Thymus (tissue), 11 donors: ENCODE data around the gene OCRL. TPM values are rescaled to one million over a fixed set of nuclear protein-coding genes. Genes with fewer than 3 reads are reported as not detected.

ENCODE experiments used
- DNase-seq, 9 donors: peaks; one replicate each; pipeline ENCODE4 v3.0.0-alpha.2; 2013; ENCODE audit warnings: low spot score in 9 of 9, low read depth in 6 of 9, missing footprints in 1 of 9
- H3K27ac ChIP-seq, 2 donors: one replicate each; pipeline ENCODE4 v1.5.1; 2013; ENCODE audit warnings: control low read depth in 1 of 2, low read depth in 1 of 2, low read length in 1 of 2, mild to moderate bottlenecking in 1 of 2, moderate library complexity in 1 of 2
- H3K27me3 ChIP-seq, 2 donors: one replicate each; pipeline ENCODE4 v1.5.1; 2013; ENCODE audit warnings: low read length in 1 of 2; ENCODE audit not compliant: control insufficient read depth in 2 of 2, insufficient read depth in 1 of 2
- H3K36me3 ChIP-seq, 2 donors: one replicate each; pipeline ENCODE4 v1.5.1; 2013; ENCODE audit warnings: low read length in 1 of 2, mild to moderate bottlenecking in 1 of 2, moderate library complexity in 1 of 2; ENCODE audit not compliant: control insufficient read depth in 2 of 2, insufficient read depth in 2 of 2
- H3K4me1 ChIP-seq, 2 donors: one replicate each; pipeline ENCODE4 v1.5.1; 2013; ENCODE audit warnings: low read length in 2 of 2; ENCODE audit not compliant: control insufficient read depth in 2 of 2, insufficient read depth in 2 of 2
- H3K4me3 ChIP-seq, 2 donors: one replicate each; pipeline ENCODE4 v1.5.1; 2013; ENCODE audit warnings: low read length in 2 of 2, control low read depth in 1 of 2, mild to moderate bottlenecking in 1 of 2
- H3K9me3 ChIP-seq, 2 donors: one replicate each; pipeline ENCODE4 v1.5.1; 2013; ENCODE audit warnings: low read length in 1 of 2, mild to moderate bottlenecking in 1 of 2; ENCODE audit not compliant: control insufficient read depth in 2 of 2, insufficient read depth in 1 of 2
- WGBS: extraction: QIAGEN DNeasy Blood & Tissue Kit; methylation state at CpG from one replicate; pipeline ENCODE4 v1.1.7; 2013; 5-methylcytosine and 5-hydroxymethylcytosine counted together
- polyA plus RNA-seq: library from polyadenylated mRNA; stranded (reverse); fragments of 200-250 nt; gene quantifications from one replicate; pipeline ENCODE4 v1.2.3, GENCODE V29; 2013
- total RNA-seq: library from RNA; stranded (reverse); fragments of 120-200 nt; gene quantifications from one replicate; pipeline ENCODE4 v1.2.4, GENCODE V29; 2013
- donor health status: healthy.

The OCRL gene
- total and polyA plus RNA-seq, 2 donors, result 3.5 to 8.2 TPM

- no peaks in the 10 kb centered on the region for H3K9me3 ChIP-seq
- no peak overlapping the region for H3K4me3 ChIP-seq
- 100% methylated on average over 1 of the region's 1 CpG for WGBS
- H3K27me3 ChIP-seq, result no peaks in the 10 kb centered on the region
- H3K36me3 ChIP-seq, result no peaks in the 10 kb centered on the region
- peak in 1 of 9 donors; percentile 32 for DNase-seq
- H3K4me1 ChIP-seq, result peaks cover 3 to 16% of the 10 kb centered on the region in 2 donors
- H3K27ac ChIP-seq, result no peak overlapping the region
Measured at GRCh38 chrX:129609395-129609794, 69.3 kb downstream of the OCRL start.

GRCh38 chrX:129612396-129612795, 72.3 kb downstream of the OCRL start:
- H3K27ac ChIP-seq, result no peak overlapping the region
- H3K9me3 ChIP-seq, result no peaks in the 10 kb centered on the region
- WGBS, result 98% methylated on average over 2 of the region's 2 CpGs

GRCh38 chrX:129613596-129613995, 73.5 kb downstream of the OCRL start:
- H3K27ac ChIP-seq, result no peak overlapping the region
- no peaks in the 10 kb centered on the region for H3K36me3 ChIP-seq
- H3K4me3 ChIP-seq, result no peak overlapping the region
- no peaks in the 10 kb centered on the region for H3K27me3 ChIP-seq
- DNase-seq, result no peak
- peaks cover 0 to 9% of the 10 kb centered on the region in 2 donors for H3K4me1 ChIP-seq
- H3K9me3 ChIP-seq, result no peaks in the 10 kb centered on the region

More at GRCh38 chrX:129612396-129612795, 72.3 kb downstream of the OCRL start:
- Histone ChIP-seq H3K4me1 (peaks cover 0 to 8% of the 10 kb centered on the region in 2 donors), H3K36me3 (no peaks in the 10 kb centered on the region), H3K27me3 (no peaks in the 10 kb centered on the region), H3K4me3 (no peak overlapping the region)
- no peak for DNase-seq

GRCh38 chrX:129614481-129615255, 74.6 kb downstream of the OCRL start:
- Histone ChIP-seq H3K4me1 (peaks cover 0 to 9% of the 10 kb centered on the region in 2 donors), H3K9me3 (no peaks in the 10 kb centered on the region), H3K4me3 (no peak overlapping the region), H3K27me3 (no peaks in the 10 kb centered on the region), H3K27ac (no peak overlapping the region), H3K36me3 (no peaks in the 10 kb centered on the region)
- DNase-seq, result no peak
- 71% methylated on average over 5 of the region's 5 CpGs for WGBS

- Histone ChIP-seq H3K4me3 (no peak overlapping the region), H3K36me3 (no peaks in the 10 kb centered on the region), H3K27me3 (no peaks in the 10 kb centered on the region), H3K4me1 (peaks cover 4 to 21% of the 10 kb centered on the region in 2 donors), H3K9me3 (no peaks in the 10 kb centered on the region), H3K27ac (no peak overlapping the region)
- WGBS, result 96% methylated on average over 6 of the region's 6 CpGs
- no peak for DNase-seq
Measured at GRCh38 chrX:129617420-129617819, 77.4 kb downstream of the OCRL start.

GRCh38 chrX:129618997-129619396, 78.9 kb downstream of the OCRL start:
- no peaks in the 10 kb centered on the region for H3K36me3 ChIP-seq
- 94% methylated on average over 4 of the region's 4 CpGs for WGBS
- H3K27ac ChIP-seq, result no peak overlapping the region
- no peaks in the 10 kb centered on the region for H3K9me3 ChIP-seq
- peaks cover 7 to 36% of the 10 kb centered on the region in 2 donors for H3K4me1 ChIP-seq
- DNase-seq, result no peak
- no peak overlapping the region for H3K4me3 ChIP-seq
- no peaks in the 10 kb centered on the region for H3K27me3 ChIP-seq

GRCh38 chrX:129622757-129623301, 82.8 kb downstream of the OCRL start:
- Histone ChIP-seq H3K27ac (peak overlapping the region; percentile 5 to 90), H3K27me3 (no peaks in the 10 kb centered on the region)
- DNase-seq, result peak in 7 of 9 donors; percentile 53 to 87 (median 67)

GRCh38 chrX:129626026-129626425, 86.0 kb downstream of the OCRL start:
- WGBS, result 37% methylated on average over 3 of the region's 3 CpGs
- H3K9me3 ChIP-seq, result no peaks in the 10 kb centered on the region

More at GRCh38 chrX:129622757-129623301, 82.8 kb downstream of the OCRL start:
- 38% methylated on average over 10 of the region's 10 CpGs for WGBS
- no peak overlapping the region for H3K4me3 ChIP-seq
- peaks cover 7 to 27% of the 10 kb centered on the region in 2 donors for H3K4me1 ChIP-seq
- no peaks in the 10 kb centered on the region for H3K36me3 ChIP-seq
- no peaks in the 10 kb centered on the region for H3K9me3 ChIP-seq

GRCh38 chrX:129629837-129630236, 89.8 kb downstream of the OCRL start:
- Histone ChIP-seq H3K36me3 (no peaks in the 10 kb centered on the region), H3K4me1 (peaks cover 0 to 3% of the 10 kb centered on the region in 2 donors), H3K27ac (no peak overlapping the region), H3K27me3 (no peaks in the 10 kb centered on the region), H3K9me3 (no peaks in the 10 kb centered on the region), H3K4me3 (no peak overlapping the region)
- no peak for DNase-seq
- 93% methylated on average over 7 of the region's 7 CpGs for WGBS

More at GRCh38 chrX:129626026-129626425, 86.0 kb downstream of the OCRL start:
- Histone ChIP-seq H3K36me3 (no peaks in the 10 kb centered on the region), H3K4me1 (peaks cover 7 to 27% of the 10 kb centered on the region in 2 donors), H3K27ac (no peak overlapping the region), H3K27me3 (no peaks in the 10 kb centered on the region), H3K4me3 (no peak overlapping the region)
- no peak for DNase-seq
